GM12891 (cell line): ENCODE data around the gene TMC4.
A peak's percentile ranks its signal among the peaks of the same experiment; 100 is the strongest.

Experiments used
- POLR2AphosphoS5 ChIP-seq: IDR thresholded peaks from 2 replicates; pipeline ENCODE4 v1.6.1; 2011; ENCODE audit warnings: low read depth, low read length, control low read depth
- TAF1 ChIP-seq: IDR thresholded peaks from 2 replicates; pipeline ENCODE4 v1.6.1; 2011; ENCODE audit warnings: low read depth, low read length, control low read depth

- TF ChIP-seq TAF1 (no peak), POLR2AphosphoS5 (peak; percentile 31; the same call in 1 of the 2 replicates)
Measured at GRCh38 chr19:54206831-54207177, 33.8 kb upstream of the TMC4 start.
